ENCODE results near the gene DNM3. TPM values are rescaled to one million over a fixed set of nuclear protein-coding genes. Genes with fewer than 3 reads are reported as not detected.

DNM3 gene
- polyA plus RNA-seq, 1 of the 3 experiments (the other 2 are of a cell fraction) = 0.43 TPM

- WGBS (ENCODE audit: low lambda C conversion rate) = 0% methylated on average over 1 of the region's 1 CpG
- Histone ChIP-seq H3K27me3 (ENCODE audit: insufficient read depth) (peaks cover 8% of the 10 kb centered on the region; the same call in 1 of the 2 replicates), H3K4me3 (ENCODE audit: low read depth in 2 of 2, low read length in 1 of 2) (no peak overlapping the region), H3K4me2 (no peak overlapping the region), H3K27ac (ENCODE audit: low read depth in 2 of 2, low read length in 1 of 2) (no peak overlapping the region), H3F3A (replicated peaks; ENCODE audit: insufficient read depth) (no peaks in the 10 kb centered on the region), H3K36me3 (replicated peaks in 1 of 2; ENCODE audit: control insufficient read depth in 1 of 2, insufficient read depth in 2 of 2, low read length in 1 of 2) (no peaks in the 10 kb centered on the region), H3K9me3 (no peaks in the 10 kb centered on the region), H4K20me1 (ENCODE audit: insufficient read depth) (no peaks in the 10 kb centered on the region), H2AFZ (ENCODE audit: low read depth) (no peak overlapping the region), H3K9me2 (no peaks in the 10 kb centered on the region), H3K4me1 (ENCODE audit: control insufficient read depth in 1 of 2, insufficient read depth in 2 of 2, low read depth in 1 of 2, low read length in 1 of 2) (no peaks in the 10 kb centered on the region), H3K9ac (no peak overlapping the region), H3K79me2 (ENCODE audit: insufficient read depth) (no peaks in the 10 kb centered on the region)
- CTCF ChIA-PET = no interaction called here
- no peak for DNase-seq
- no peak for TF ChIP-seq SMC3 (IDR thresholded peaks at IDR 0.05; ENCODE audit: low read depth, low read length)
- no peak for TF ChIP-seq POLR2AphosphoS5 (IDR thresholded peaks at IDR 0.05; ENCODE audit: low read depth, low read length)
- TF ChIP-seq RAD21 (IDR thresholded peaks at IDR 0.05; ENCODE audit: low read length) = no peak
- no peak for TF ChIP-seq JUND (IDR thresholded peaks at IDR 0.05)
- TF ChIP-seq EZH2phosphoT487 (IDR thresholded peaks at IDR 0.05; ENCODE audit: borderline replicate concordance, low read depth) = no peak
- no peak for TF ChIP-seq MXI1 (IDR thresholded peaks at IDR 0.05; ENCODE audit: low read depth, low read length)
- no peak for TF ChIP-seq USF1 (IDR thresholded peaks at IDR 0.05; ENCODE audit: borderline replicate concordance, low read depth)
- no peak for TF ChIP-seq USF2 (IDR thresholded peaks at IDR 0.05; ENCODE audit: borderline replicate concordance, low read depth, low read length)
- TF ChIP-seq MAX (IDR thresholded peaks at IDR 0.05; ENCODE audit: low read depth) = no peak
- TF ChIP-seq NFIC (IDR thresholded peaks at IDR 0.05; ENCODE audit: borderline replicate concordance) = no peak
- TF ChIP-seq CTCF (IDR thresholded peaks at IDR 0.05) = no peak
- TF ChIP-seq NRF1 (IDR thresholded peaks at IDR 0.05; ENCODE audit: low read depth, low read length) = no peak
- TF ChIP-seq FOXJ3 (CRISPR knock-in tag; IDR thresholded peaks at IDR 0.05) = no peak
- no peak for TF ChIP-seq RFX5 (IDR thresholded peaks at IDR 0.05; ENCODE audit: low read length)
- no peak for TF ChIP-seq FOXM1 (IDR thresholded peaks at IDR 0.05; ENCODE audit: low read depth)
- TF ChIP-seq SIN3A (IDR thresholded peaks at IDR 0.05; ENCODE audit: borderline replicate concordance, low read depth, low read length) = no peak
- TF ChIP-seq CHD2 (IDR thresholded peaks at IDR 0.05; ENCODE audit: low read length, partially characterized antibody) = no peak
- no peak for TF ChIP-seq RCOR1 (IDR thresholded peaks at IDR 0.05; ENCODE audit: low read length)
- no peak for TF ChIP-seq REST (IDR thresholded peaks at IDR 0.05; ENCODE audit: low read depth, low read length)
- POLR2A ChIA-PET = no interaction called here
Observed at GRCh38 chr1:171826973-171827372, 14.3 kb upstream of the DNM3 start.
